H1 (cell line): ENCODE results near the gene TLX1. TPM values are rescaled to one million over a fixed set of nuclear protein-coding genes. Genes with fewer than 3 reads are reported as not detected.

Experiments used
- HDAC2 ChIP-seq, 2 experiments: fragments of 300-600 bp in 1 of 2; sonication (generic) in 1 of 2; IDR thresholded peaks; 2 replicates each; pipeline ENCODE4 v1.6.1; 2011 to 2012; ENCODE audit warnings: low read depth in 2 of 2, low read length in 2 of 2, mild to moderate bottlenecking in 2 of 2, moderate library complexity in 2 of 2, borderline replicate concordance in 1 of 2, inconsistent platforms in 1 of 2
- polyA plus RNA-seq, 7 experiments: library from polyadenylated mRNA; depleted of rRNA in 3 of 7; stranded (reverse) in 5 of 7; unstranded in 2 of 7; fragments of >200 nt in 5 of 7; fragments of 200-250 nt in 2 of 7; gene quantifications; 1 replicate in 5 of 7; 2 replicates in 1 of 7; 4 replicates in 1 of 7; pipeline versions ENCODE4 v1.2.1 to v1.2.3, GENCODE V29; 2011 to 2013; ENCODE audit warnings: missing spikeins in 2 of 7, mixed read lengths in 2 of 7
- total RNA-seq: library from RNA; stranded (reverse); fragmentation: NEBNext Ultra II Directional; extraction: Animal tissue kit (Norgen Biotek cat#: 25700); gene quantifications from 2 replicates; pipeline ENCODE4 v1.2.1, GENCODE V29; 2021

Gene TLX1
- total and polyA plus RNA-seq, 2 of the 8 experiments (the other 6 are each of a cell fraction or from before 2014, with no cell fraction given) = not detected

DNA sequence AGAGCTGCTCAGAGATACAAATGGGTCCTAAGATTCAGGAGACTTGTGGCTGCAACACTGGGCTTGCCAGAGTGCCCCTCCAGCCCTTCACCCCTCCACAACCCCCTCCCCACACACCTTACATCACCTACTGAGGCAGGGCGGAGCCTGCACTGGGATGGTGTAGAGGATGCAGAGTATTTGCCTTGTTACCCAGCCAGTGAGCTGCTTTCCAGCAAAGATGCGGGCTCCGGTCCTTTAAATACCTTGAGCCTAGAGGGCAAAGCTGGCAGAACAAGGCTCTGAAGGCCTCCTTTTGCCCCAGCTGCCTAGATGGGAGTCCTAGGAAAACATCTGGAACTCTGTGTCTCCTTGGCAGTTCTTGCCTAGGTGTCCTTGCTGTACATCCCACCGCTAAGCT lies 34.7 kb upstream of the TLX1 start (continued):
- no peak for TF ChIP-seq HDAC2 (IDR thresholded peaks at IDR 0.05; ENCODE audit: borderline replicate concordance in 1 of 2, low read depth in 2 of 2, low read length in 2 of 2)
- TF ChIP-seq, all 59 proteins: peak for 0
